GM12878 (cell line): Measurements from ENCODE around the gene DENND6B. TPM values are rescaled to one million over a fixed set of nuclear protein-coding genes. Genes with fewer than 3 reads are reported as not detected.
A peak's percentile ranks its signal among the peaks of the same experiment; 100 is the strongest.

Experiments
- BCL3 ChIP-seq: IDR thresholded peaks from 2 replicates; pipeline ENCODE4 v1.6.1; 2011; ENCODE audit warnings: borderline replicate concordance, low read depth, mild to moderate bottlenecking, moderate library complexity, low read length; ENCODE audit not compliant: insufficient read depth, poor library complexity, severe bottlenecking
- CBX5 ChIP-seq: sonication (generic); IDR thresholded peaks from 2 replicates; pipeline ENCODE4 v1.6.1; 2016; ENCODE audit warnings: low read depth, moderate library complexity, mild to moderate bottlenecking, inconsistent platforms
- CHD1 ChIP-seq: IDR thresholded peaks from 2 replicates; pipeline ENCODE4 v1.6.1; 2012; ENCODE audit warnings: low read depth, low read length, improper control_type of control experiment
- E2F4 ChIP-seq: IDR thresholded peaks from 2 replicates; pipeline ENCODE4 v1.6.1; 2012; ENCODE audit warnings: low read depth, low read length, improper control_type of control experiment
- E4F1 ChIP-seq: fragments of 450-650 bp; IDR thresholded peaks from 2 replicates; pipeline ENCODE4 v1.6.1; 2018; ENCODE audit warnings: borderline replicate concordance, mild to moderate bottlenecking; ENCODE audit not compliant: partially characterized antibody
- FOS ChIP-seq: IDR thresholded peaks from 3 replicates; pipeline ENCODE4 v1.6.1; 2011; ENCODE audit warnings: borderline replicate concordance; ENCODE audit not compliant: insufficient read length; ENCODE audit errors: extremely low read depth
- HDGF ChIP-seq: fragments of 450-650 bp; IDR thresholded peaks from 2 replicates; pipeline ENCODE4 v1.6.1; 2016; ENCODE audit warnings: antibody characterized with exemption
- LARP7 ChIP-seq: fragments of 450-650 bp; IDR thresholded peaks from 2 replicates; pipeline ENCODE4 v1.6.1; 2017; ENCODE audit warnings: mild to moderate bottlenecking
- MEF2A ChIP-seq: IDR thresholded peaks from 2 replicates; pipeline ENCODE4 v1.6.1; 2011; ENCODE audit warnings: low read depth, mild to moderate bottlenecking, low read length, moderate library complexity; ENCODE audit not compliant: insufficient read depth
- MTA2 ChIP-seq: fragments of 450-650 bp; IDR thresholded peaks from 2 replicates; pipeline ENCODE4 v1.6.1; 2016; ENCODE audit warnings: low read depth, mild to moderate bottlenecking, moderate library complexity
- POLR2A ChIP-seq: IDR thresholded peaks from 2 replicates; pipeline ENCODE4 v1.6.1; 2011; ENCODE audit warnings: low read depth, mild to moderate bottlenecking, low read length
- RBBP5 ChIP-seq: fragments of 200-600 bp; sonication (generic); conservative IDR thresholded peaks from 2 replicates; pipeline ENCODE4 v1.6.1; 2016
- TARDBP ChIP-seq: IDR thresholded peaks from 2 replicates; pipeline ENCODE4 v1.6.1; 2016; ENCODE audit warnings: borderline replicate concordance
- TCF12 ChIP-seq: IDR thresholded peaks from 2 replicates; pipeline ENCODE4 v1.6.1; 2011; ENCODE audit warnings: low read depth, mild to moderate bottlenecking, low read length
- ZBTB11 ChIP-seq: fragments of 450-650 bp; formaldehyde crosslinking; IDR thresholded peaks from 2 replicates; pipeline ENCODE4 v1.5.0; 2022; ENCODE audit warnings: mild to moderate bottlenecking, missing genetic modification characterization
- ZNF207 ChIP-seq: fragments of 450-650 bp; IDR thresholded peaks from 2 replicates; pipeline ENCODE4 v1.6.1; 2014; ENCODE audit warnings: antibody characterized with exemption, mild to moderate bottlenecking, borderline replicate concordance
- ZNF217 ChIP-seq: fragments of 450-650 bp; IDR thresholded peaks from 2 replicates; pipeline ENCODE4 v1.6.1; 2017; ENCODE audit warnings: antibody characterized with exemption, mild to moderate bottlenecking
- ZNF592 ChIP-seq: fragments of 450-650 bp; IDR thresholded peaks from 2 replicates; pipeline ENCODE4 v1.6.1; 2017; ENCODE audit warnings: mild to moderate bottlenecking, moderate library complexity
- polyA plus RNA-seq, 11 experiments: library from polyadenylated mRNA; depleted of rRNA in 4 of 11; unstranded in 6 of 11; stranded (reverse) in 5 of 11; fragments of >200 nt; fragmentation: Nextera tagmentation in 4 of 11; fragmentation: Illumina TruSeq in 1 of 11; extraction: Ambion mirVana in 4 of 11; extraction: Trizol in 1 of 11; gene quantifications; 1 replicate in 1 of 11; 2 replicates in 10 of 11; pipeline versions ENCODE4 v1.2.1 to v1.2.3, GENCODE V29; 2011 to 2016; ENCODE audit warnings: inconsistent platforms in 2 of 11, missing spikeins in 2 of 11, low read depth in 1 of 11
- total RNA-seq, 4 experiments: library from RNA; depleted of rRNA in 3 of 4; stranded (reverse); fragments of >200 nt in 3 of 4; fragmentation: Illumina TruSeq in 1 of 4; extraction: Trizol in 1 of 4; gene quantifications; 2 replicates each; pipeline versions ENCODE4 v1.2.1 to v1.2.3, GENCODE V29; 2013 to 2021

The DENND6B gene
- total and polyA plus RNA-seq, 10 of the 15 experiments (the other 5 are each of a cell fraction or from before 2014, with no cell fraction given), result 0.72 to 11.3 (median 6.2) TPM

GRCh38 chr22:50261615-50262459 is 65.0 kb downstream of the DENND6B start, which contains the start of gene MAPK12 (continued):
- no peak for TF ChIP-seq E2F4
- TF ChIP-seq ZNF207, result no peak
- no peak for TF ChIP-seq CBX5
- no peak for TF ChIP-seq MEF2A
- no peak for TF ChIP-seq HDGF
- no peak for TF ChIP-seq CHD1
- TF ChIP-seq LARP7, result no peak
- no peak for TF ChIP-seq ZNF592
- no peak for TF ChIP-seq BCL3
- no peak for TF ChIP-seq TCF12
- TF ChIP-seq E4F1, result no peak
- no peak for TF ChIP-seq MTA2
- TF ChIP-seq ZNF217, result no peak
- no peak for TF ChIP-seq ZBTB11
- TF ChIP-seq RBBP5, result no peak
- TF ChIP-seq POLR2A, result peak; percentile 25
- TF ChIP-seq FOS, result no peak
- TF ChIP-seq TARDBP, result no peak
